GM23248 (cell line): ENCODE measurements around the gene SORT1. TPM values are rescaled to one million over a fixed set of nuclear protein-coding genes. Genes with fewer than 3 reads are reported as not detected.

Experiments used
- DNase-seq: peaks from one replicate; pipeline ENCODE4 v3.0.0-alpha.2; 2015
- H2AFZ ChIP-seq: fragments of 200-600 bp; sonication (generic); 2 replicates; pipeline ENCODE4 v1.6.1; 2016; ENCODE audit warnings: antibody characterized with exemption
- H3F3A ChIP-seq: fragments of 200-600 bp; sonication (generic); 2 replicates; pipeline ENCODE4 v1.6.1; 2016; ENCODE audit warnings: mild to moderate bottlenecking, antibody characterized with exemption, mixed run types; ENCODE audit not compliant: insufficient read depth
- H3K27ac ChIP-seq: fragments of 200-600 bp; sonication (generic); 2 replicates; pipeline ENCODE4 v1.5.1; 2016; ENCODE audit warnings: mild to moderate bottlenecking
- H3K27me3 ChIP-seq: fragments of 200-600 bp; sonication (generic); replicated peaks from 2 replicates; pipeline ENCODE4 v1.6.1; 2016; ENCODE audit warnings: mild to moderate bottlenecking; ENCODE audit not compliant: insufficient read depth
- H3K36me3 ChIP-seq: fragments of 200-600 bp; sonication (generic); 2 replicates; pipeline ENCODE4 v1.6.1; 2016; ENCODE audit warnings: low read depth, mild to moderate bottlenecking
- H3K4me1 ChIP-seq: fragments of 200-600 bp; sonication (generic); 2 replicates; pipeline ENCODE4 v1.6.1; 2016; ENCODE audit warnings: mild to moderate bottlenecking; ENCODE audit not compliant: insufficient read depth
- H3K4me2 ChIP-seq: fragments of 200-600 bp; sonication (generic); one replicate; pipeline ENCODE4 v1.6.1; 2016; ENCODE audit warnings: mild to moderate bottlenecking; ENCODE audit not compliant: unreplicated experiment
- H3K4me3 ChIP-seq: fragments of 200-600 bp; sonication (generic); 2 replicates; pipeline ENCODE4 v1.5.1; 2016; ENCODE audit warnings: mild to moderate bottlenecking
- H3K79me2 ChIP-seq: fragments of 200-600 bp; sonication (generic); 2 replicates; pipeline ENCODE4 v1.6.1; 2016; ENCODE audit warnings: mild to moderate bottlenecking; ENCODE audit not compliant: insufficient read depth
- H3K9ac ChIP-seq: fragments of 200-600 bp; sonication (generic); 2 replicates; pipeline ENCODE4 v1.6.1; 2016; ENCODE audit warnings: mild to moderate bottlenecking
- H3K9me2 ChIP-seq: fragments of 200-600 bp; sonication (generic); 2 replicates; pipeline ENCODE4 v1.6.1; 2016; ENCODE audit warnings: mixed run types, mild to moderate bottlenecking, moderate library complexity; ENCODE audit not compliant: insufficient read depth
- H3K9me3 ChIP-seq: fragments of 200-600 bp; sonication (generic); one replicate; pipeline ENCODE4 v1.6.1; 2017; ENCODE audit warnings: low read depth
- H4K20me1 ChIP-seq: fragments of 200-600 bp; sonication (generic); 2 replicates; pipeline ENCODE4 v1.6.0; 2016; ENCODE audit not compliant: insufficient read depth
- EZH2 ChIP-seq: fragments of 200-600 bp; sonication (generic); IDR thresholded peaks from 2 replicates; pipeline ENCODE4 v1.6.1; 2018; ENCODE audit warnings: antibody characterized with exemption, mild to moderate bottlenecking; ENCODE audit not compliant: insufficient read depth, poor library complexity, severe bottlenecking
- EZH2phosphoT487 ChIP-seq: fragments of 200-600 bp; sonication (generic); IDR thresholded peaks from 2 replicates; pipeline ENCODE4 v1.6.1; 2018; ENCODE audit warnings: antibody characterized with exemption, moderate library complexity, mild to moderate bottlenecking, low read depth; ENCODE audit not compliant: insufficient read depth
- WGBS, 2 experiments: methylation state at CpG; one replicate each; pipeline ENCODE4 v1.1.6; 2015 to 2017; ENCODE audit warnings: low lambda C conversion rate in 2 of 2, low coverage in 1 of 2; ENCODE audit errors: missing lambda C conversion rate in 2 of 2; 5-methylcytosine and 5-hydroxymethylcytosine counted together
- in situ Hi-C: fragments of 300-500 bp; cut with MboI; formaldehyde crosslinking; loops from 2 replicates; pipeline ENCODE4 v1.15.0; 2020
- polyA plus RNA-seq: library from polyadenylated mRNA; unstranded; fragments of >200 nt; fragmentation: Nextera tagmentation; extraction: Ambion mirVana; gene quantifications from 2 replicates; pipeline ENCODE4 v1.2.1, GENCODE V29; 2016
- total RNA-seq: library from RNA; depleted of rRNA; stranded (reverse); fragments of >200 nt; shearing (Covaris generic); gene quantifications from 2 replicates; pipeline ENCODE4 v1.2.3, GENCODE V29; 2014

The SORT1 gene
- total and polyA plus RNA-seq, 2 experiments from 2014 or later, result 7.1 to 8.4 TPM

- no peaks in the 10 kb centered on the region for H3K36me3 ChIP-seq
- H3K9me3 ChIP-seq, result no peaks in the 10 kb centered on the region
- H3K4me1 ChIP-seq, result no peaks in the 10 kb centered on the region
- H3K79me2 ChIP-seq, result no peaks in the 10 kb centered on the region
- in situ Hi-C loops, result loop anchor here (10.0 kb wide), 1 partner anchor 272 kb away; the partner anchor contains the start of gene GPR61
- no peaks in the 10 kb centered on the region for H3K9me2 ChIP-seq
- no peak overlapping the region for H3K9ac ChIP-seq
- no peak for TF ChIP-seq EZH2phosphoT487
- TF ChIP-seq EZH2, result no peak
- no peaks in the 10 kb centered on the region for H3F3A ChIP-seq
- no peak overlapping the region for H3K4me3 ChIP-seq
- no peaks in the 10 kb centered on the region for H3K27me3 ChIP-seq
- WGBS, 2 experiments, result 41 to 46% methylated on average over 11 to 12 of the region's 12 CpGs
- H3K4me2 ChIP-seq, result no peak overlapping the region
- 0 out of 2 replicates have a peak overlapping the region, but pooled peaks have one; percentile 46 for H2AFZ ChIP-seq
- H4K20me1 ChIP-seq, result no peaks in the 10 kb centered on the region
- DNase-seq, result no peak
- no peak overlapping the region for H3K27ac ChIP-seq
These were observed 134.5 kb downstream of the SORT1 start for GRCh38 chr1:109263234-109263596.

- no peaks in the 10 kb centered on the region for H3K36me3 ChIP-seq
- no peak overlapping the region for H3K4me3 ChIP-seq
- H3K27me3 ChIP-seq, result no peaks in the 10 kb centered on the region
- H4K20me1 ChIP-seq, result no peaks in the 10 kb centered on the region
- H3K9me3 ChIP-seq, result no peaks in the 10 kb centered on the region
- H2AFZ ChIP-seq, result no peak overlapping the region
- H3F3A ChIP-seq, result no peaks in the 10 kb centered on the region
- H3K9me2 ChIP-seq, result no peaks in the 10 kb centered on the region
- 76 to 79% methylated on average over 19 to 22 of the region's 22 CpGs for WGBS, 2 experiments
- H3K79me2 ChIP-seq, result no peaks in the 10 kb centered on the region
- no peak overlapping the region for H3K27ac ChIP-seq
- no peak for TF ChIP-seq EZH2phosphoT487
- TF ChIP-seq EZH2, result no peak
- in situ Hi-C loops, result loop anchor here (10.0 kb wide), 1 partner anchor 272 kb away; the partner anchor contains the start of gene GPR61
- H3K9ac ChIP-seq, result no peak overlapping the region
- no peaks in the 10 kb centered on the region; the same call in 1 of the 2 replicates for H3K4me1 ChIP-seq
- no peak for DNase-seq
- no peak overlapping the region for H3K4me2 ChIP-seq
These were observed 135.3 kb downstream of the SORT1 start for GRCh38 chr1:109262231-109263055.

GRCh38 chr1:109261578-109261977 lies 136.1 kb downstream of the SORT1 start:
- no peak for DNase-seq

GRCh38 chr1:109261006-109261405 lies 136.7 kb downstream of the SORT1 start:
- no peaks in the 10 kb centered on the region for H3F3A ChIP-seq
- H3K79me2 ChIP-seq, result no peaks in the 10 kb centered on the region
- no peaks in the 10 kb centered on the region for H4K20me1 ChIP-seq
- in situ Hi-C loops, result loop anchor here (10.0 kb wide), 1 partner anchor 274 kb away; the partner anchor contains the start of gene GPR61
- H3K4me3 ChIP-seq, result no peak overlapping the region
- H3K9me2 ChIP-seq, result no peaks in the 10 kb centered on the region
- H3K4me1 ChIP-seq, result no peaks in the 10 kb centered on the region; the same call in 1 of the 2 replicates
- no peak for DNase-seq
- TF ChIP-seq EZH2phosphoT487, result no peak
- no peak for TF ChIP-seq EZH2
- 80 to 83% methylated on average over 10 to 16 of the region's 16 CpGs for WGBS, 2 experiments
- H3K4me2 ChIP-seq, result no peak overlapping the region
- H3K27me3 ChIP-seq, result no peaks in the 10 kb centered on the region
- no peaks in the 10 kb centered on the region for H3K9me3 ChIP-seq
- H2AFZ ChIP-seq, result no peak overlapping the region
- no peak overlapping the region for H3K27ac ChIP-seq
- no peaks in the 10 kb centered on the region for H3K36me3 ChIP-seq
- no peak overlapping the region for H3K9ac ChIP-seq

More at GRCh38 chr1:109261578-109261977, 136.1 kb downstream of the SORT1 start:
- no peak for TF ChIP-seq EZH2phosphoT487
- no peak for TF ChIP-seq EZH2
- H3K36me3 ChIP-seq, result no peaks in the 10 kb centered on the region
- no peaks in the 10 kb centered on the region for H3K79me2 ChIP-seq
- no peaks in the 10 kb centered on the region for H3K9me3 ChIP-seq
- no peaks in the 10 kb centered on the region; the same call in 1 of the 2 replicates for H3K4me1 ChIP-seq
- no peaks in the 10 kb centered on the region for H3K9me2 ChIP-seq
- H3F3A ChIP-seq, result no peaks in the 10 kb centered on the region
- H3K4me2 ChIP-seq, result no peak overlapping the region
- H4K20me1 ChIP-seq, result no peaks in the 10 kb centered on the region
- H2AFZ ChIP-seq, result no peak overlapping the region
- H3K9ac ChIP-seq, result no peak overlapping the region
- WGBS, 2 experiments, result 78 to 80% methylated on average over 6 of the region's 6 CpGs
- no peak overlapping the region for H3K4me3 ChIP-seq
- H3K27me3 ChIP-seq, result no peaks in the 10 kb centered on the region
- in situ Hi-C loops, result loop anchor here (10.0 kb wide), 1 partner anchor 273 kb away; the partner anchor contains the start of gene GPR61
- no peak overlapping the region for H3K27ac ChIP-seq
